ENCODE data around the gene MREG.
A peak's percentile ranks its signal among the peaks of the same experiment; 100 is the strongest.

MREG gene

GRCh38 chr2:216029416-216030129 is 16.2 kb upstream of the MREG start:
- no peaks in the 10 kb centered on the region for H3K9me3 ChIP-seq
- no peaks in the 10 kb centered on the region for H3K36me3 ChIP-seq
- no peak overlapping the region for H3K4me3 ChIP-seq (ENCODE audit: low read depth, low read length)
- no peak for TF ChIP-seq CTCF (IDR thresholded peaks at IDR 0.05; ENCODE audit: low read depth, low read length)
- no peak for DNase-seq
- no peaks in the 10 kb centered on the region for H3K27me3 ChIP-seq
- H3K4me1 ChIP-seq: peaks cover 2% of the 10 kb centered on the region; the same call in 1 of the 2 replicates

- TF ChIP-seq CTCF (IDR thresholded peaks at IDR 0.05; ENCODE audit: low read depth, low read length): no peak
- H3K9me3 ChIP-seq: no peaks in the 10 kb centered on the region
- no peak for DNase-seq
These were observed 11.5 kb upstream of the MREG start for GRCh38 chr2:216024779-216025336.

GRCh38 chr2:216023055-216023648 is 9.8 kb upstream of the MREG start:
- H3K4me3 ChIP-seq (ENCODE audit: low read depth, low read length): no peak overlapping the region
- H3K36me3 ChIP-seq: no peaks in the 10 kb centered on the region
- no peaks in the 10 kb centered on the region for H3K9me3 ChIP-seq
- peak; percentile 81 for TF ChIP-seq CTCF (IDR thresholded peaks at IDR 0.05; ENCODE audit: low read depth, low read length)
- H3K4me1 ChIP-seq: 0 out of 2 replicates have a peak, but pooled peaks cover 4% of the 10 kb centered on the region
- no peaks in the 10 kb centered on the region for H3K27me3 ChIP-seq
- peak; percentile 63 for DNase-seq

More at GRCh38 chr2:216024779-216025336, 11.5 kb upstream of the MREG start:
- Histone ChIP-seq H3K4me3 (ENCODE audit: low read depth, low read length) (no peak overlapping the region), H3K4me1 (0 out of 2 replicates have a peak, but pooled peaks cover 4% of the 10 kb centered on the region), H3K27me3 (no peaks in the 10 kb centered on the region), H3K36me3 (no peaks in the 10 kb centered on the region)

GRCh38 chr2:216021768-216022565 is 8.6 kb upstream of the MREG start:
- no peaks in the 10 kb centered on the region for H3K9me3 ChIP-seq
- no peaks in the 10 kb centered on the region for H3K27me3 ChIP-seq
- no peak for DNase-seq
- H3K4me3 ChIP-seq (ENCODE audit: low read depth, low read length): no peak overlapping the region
- no peak for TF ChIP-seq CTCF (IDR thresholded peaks at IDR 0.05; ENCODE audit: low read depth, low read length)
- 0 out of 2 replicates have a peak, but pooled peaks cover 4% of the 10 kb centered on the region for H3K4me1 ChIP-seq
- no peaks in the 10 kb centered on the region for H3K36me3 ChIP-seq

DNA sequence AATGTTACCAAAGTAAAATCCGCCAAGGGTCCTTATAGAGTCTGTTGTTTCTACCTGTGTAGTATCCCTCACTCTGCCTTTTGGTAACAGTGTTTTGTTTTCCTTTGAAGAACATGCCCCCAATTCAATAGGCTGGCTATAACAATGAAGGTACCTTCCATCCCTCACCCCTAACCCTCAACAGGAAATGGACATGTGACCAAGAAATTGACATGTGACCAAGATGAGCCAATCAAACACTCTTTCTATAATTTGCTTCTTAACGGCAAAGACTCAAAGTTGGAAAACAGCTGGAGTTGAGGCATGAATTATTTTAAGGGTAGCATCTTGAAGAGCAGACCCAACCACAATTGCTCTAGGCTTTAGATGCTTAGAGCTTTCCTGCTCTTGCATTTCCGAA is 5.4 kb upstream of the MREG start:
- H3K36me3 ChIP-seq: no peaks in the 10 kb centered on the region
- DNase-seq: no peak
- no peak for TF ChIP-seq CTCF (IDR thresholded peaks at IDR 0.05; ENCODE audit: low read depth, low read length)

More for the DNA sequence above, 5.4 kb upstream of the MREG start:
- Histone ChIP-seq H3K4me3 (ENCODE audit: low read depth, low read length) (no peak overlapping the region), H3K4me1 (0 out of 2 replicates have a peak, but pooled peaks cover 4% of the 10 kb centered on the region), H3K9me3 (no peaks in the 10 kb centered on the region), H3K27me3 (no peaks in the 10 kb centered on the region)

Measured in BE2C (cell line).